Effector memory CD4-positive, alpha-beta T cell (primary cell): ENCODE results near the gene APOL1.
"Not testable (repeated sequence)": the region's sequence is repeated elsewhere in the genome, so short reads cannot be mapped to it uniquely, and the experiment has no call there.

ENCODE experiments used
- DNase-seq, 3 donors: peaks; one replicate each; pipeline ENCODE4 v3.0.0-alpha.2; 2020
- H3K27ac ChIP-seq: 2 replicates; pipeline ENCODE4 v1.7.0; 2013; ENCODE audit warnings: mild to moderate bottlenecking, low read length, moderate library complexity; ENCODE audit not compliant: insufficient read depth, poor library complexity, severe bottlenecking
- H3K27me3 ChIP-seq: replicated peaks from 2 replicates; pipeline ENCODE4 v1.7.0; 2013; ENCODE audit warnings: mild to moderate bottlenecking, low read length; ENCODE audit not compliant: insufficient read depth, control insufficient read depth, poor library complexity, severe bottlenecking
- H3K36me3 ChIP-seq: 2 replicates; pipeline ENCODE4 v1.7.0; 2013; ENCODE audit warnings: mild to moderate bottlenecking, low read length, moderate library complexity; ENCODE audit not compliant: control insufficient read depth, insufficient read depth
- H3K4me1 ChIP-seq: 2 replicates; pipeline ENCODE4 v1.7.0; 2013; ENCODE audit warnings: low read length, mild to moderate bottlenecking; ENCODE audit not compliant: control insufficient read depth, insufficient read depth, poor library complexity, severe bottlenecking
- H3K4me3 ChIP-seq: 2 replicates; pipeline ENCODE4 v1.7.0; 2013; ENCODE audit warnings: low read length, low read depth, mild to moderate bottlenecking; ENCODE audit not compliant: insufficient read depth, poor library complexity, severe bottlenecking
- H3K9me3 ChIP-seq: 2 replicates; pipeline ENCODE4 v1.7.0; 2013; ENCODE audit warnings: mild to moderate bottlenecking, low read length, moderate library complexity; ENCODE audit not compliant: control insufficient read depth

The APOL1 gene

GRCh38 chr22:36289948-36290371 lies 37.0 kb downstream of the APOL1 start:
- peaks cover 45% of the 10 kb centered on the region for H3K4me1 ChIP-seq
- peak overlapping the region; percentile 52 for H3K27ac ChIP-seq
- H3K27me3 ChIP-seq, H3K9me3 ChIP-seq: not testable (repeated sequence)
- peak; percentile 52 to 71 (median 54) for DNase-seq
- peaks cover 83% of the 10 kb centered on the region for H3K36me3 ChIP-seq
- H3K4me3 ChIP-seq = peak overlapping the region; percentile 9

- H3K4me3 ChIP-seq, H3K27ac ChIP-seq, H3K9me3 ChIP-seq, H3K27me3 ChIP-seq, DNase-seq: not testable (repeated sequence)
- H3K4me1 ChIP-seq = peaks cover 45% of the 10 kb centered on the region
- peaks cover 83% of the 10 kb centered on the region for H3K36me3 ChIP-seq
Measured at GRCh38 chr22:36290391-36291075, 37.6 kb downstream of the APOL1 start.

GRCh38 chr22:36291831-36292740 lies 39.2 kb downstream of the APOL1 start:
- no peaks in the 10 kb centered on the region for H3K27me3 ChIP-seq
- H3K4me3 ChIP-seq = no peak overlapping the region
- H3K4me1 ChIP-seq = peaks cover 40% of the 10 kb centered on the region
- no peak for DNase-seq
- no peak overlapping the region for H3K27ac ChIP-seq
- no peaks in the 10 kb centered on the region for H3K9me3 ChIP-seq
- H3K36me3 ChIP-seq = peaks cover 83% of the 10 kb centered on the region

GRCh38 chr22:36292823-36293530 lies 40.0 kb downstream of the APOL1 start:
- Histone ChIP-seq H3K9me3 (no peaks in the 10 kb centered on the region), H3K4me1 (peaks cover 33% of the 10 kb centered on the region), H3K36me3 (peaks cover 84% of the 10 kb centered on the region), H3K27me3 (no peaks in the 10 kb centered on the region), H3K27ac (no peak overlapping the region), H3K4me3 (no peak overlapping the region)
- DNase-seq = no peak

- H3K4me3 ChIP-seq = no peak overlapping the region
- DNase-seq = no peak
- no peaks in the 10 kb centered on the region for H3K27me3 ChIP-seq
- H3K27ac ChIP-seq = no peak overlapping the region
- no peaks in the 10 kb centered on the region for H3K9me3 ChIP-seq
- peaks cover 84% of the 10 kb centered on the region for H3K36me3 ChIP-seq
- peaks cover 25% of the 10 kb centered on the region for H3K4me1 ChIP-seq
Measured at GRCh38 chr22:36293606-36294292, 40.8 kb downstream of the APOL1 start.

GRCh38 chr22:36294293-36294620 lies 41.3 kb downstream of the APOL1 start:
- Histone ChIP-seq H3K4me3 (no peak overlapping the region), H3K4me1 (peaks cover 20% of the 10 kb centered on the region), H3K27me3 (no peaks in the 10 kb centered on the region), H3K9me3 (no peaks in the 10 kb centered on the region), H3K27ac (no peak overlapping the region), H3K36me3 (peaks cover 84% of the 10 kb centered on the region)
- no peak for DNase-seq

- H3K4me1 ChIP-seq = peaks cover 15% of the 10 kb centered on the region
- no peaks in the 10 kb centered on the region for H3K9me3 ChIP-seq
- H3K4me3 ChIP-seq = no peak overlapping the region
- DNase-seq = no peak
- no peak overlapping the region for H3K27ac ChIP-seq
- H3K36me3 ChIP-seq = peaks cover 84% of the 10 kb centered on the region
- H3K27me3 ChIP-seq = no peaks in the 10 kb centered on the region
Measured at GRCh38 chr22:36294801-36295200, 41.9 kb downstream of the APOL1 start.

GRCh38 chr22:36295247-36295646 lies 42.3 kb downstream of the APOL1 start:
- no peak for DNase-seq
- no peaks in the 10 kb centered on the region for H3K27me3 ChIP-seq
- H3K9me3 ChIP-seq = no peaks in the 10 kb centered on the region
- no peak overlapping the region for H3K27ac ChIP-seq
- H3K4me3 ChIP-seq = no peak overlapping the region
- peaks cover 87% of the 10 kb centered on the region for H3K36me3 ChIP-seq
- peaks cover 13% of the 10 kb centered on the region for H3K4me1 ChIP-seq

- no peak for DNase-seq
- peaks cover 11% of the 10 kb centered on the region for H3K4me1 ChIP-seq
Measured at GRCh38 chr22:36296690-36297089, 43.8 kb downstream of the APOL1 start.

More at GRCh38 chr22:36296690-36297089, 43.8 kb downstream of the APOL1 start:
- no peak overlapping the region for H3K4me3 ChIP-seq
- H3K27ac ChIP-seq = no peak overlapping the region
- H3K27me3 ChIP-seq = no peaks in the 10 kb centered on the region
- no peaks in the 10 kb centered on the region for H3K9me3 ChIP-seq
- H3K36me3 ChIP-seq = peaks cover 100% of the 10 kb centered on the region
